OCI-LY7 (cell line): ENCODE data around the gene POU2AF3. TPM values are rescaled to one million over a fixed set of nuclear protein-coding genes. Genes with fewer than 3 reads are reported as not detected.
A peak's percentile ranks its signal among the peaks of the same experiment; 100 is the strongest.

Source experiments
- Bru-seq: library from RNA; stranded (reverse); fragments of 400-500 nt; gene quantifications from one replicate; lab custom pipeline; 2021; lab: Mats Ljungman, UMichigan
- BruChase-seq, 2 experiments: library from RNA; stranded (reverse); fragments of 400-500 nt; gene quantifications; one replicate each; lab custom pipeline; 2021; lab: Mats Ljungman, UMichigan
- BruUV-seq: library from RNA; stranded (reverse); fragments of 400-500 nt; replicated peaks from 2 replicates; lab custom pipeline; 2021; lab: Mats Ljungman, UMichigan
- CTCF ChIA-PET: fragments of 300-600 bp; sonication (Branson Sonifier 250); formaldehyde crosslinking; loops from one replicate; lab custom pipeline; 2022; ENCODE audit warnings: antibody characterized with exemption; ENCODE audit not compliant: unreplicated experiment; lab: Charles Lee
- POLR2A ChIA-PET: fragments of 300-600 bp; sonication (Branson Sonifier 250); formaldehyde crosslinking; loops from one replicate; lab custom pipeline; 2022; ENCODE audit warnings: antibody characterized with exemption; lab: Charles Lee
- DNase-seq: peaks from one replicate; pipeline ENCODE4 v3.0.0-alpha.2; 2015; ENCODE audit warnings: low spot score
- H2AFZ ChIP-seq: fragments of 200-600 bp; sonication (generic), shearing (Covaris generic); 2 replicates; pipeline ENCODE4 v1.6.1; 2014; ENCODE audit warnings: mild to moderate bottlenecking, antibody characterized with exemption, low read length, moderate library complexity
- H3K27ac ChIP-seq: fragments of 200-600 bp; sonication (generic); 2 replicates; pipeline ENCODE4 v1.5.1; 2014; ENCODE audit warnings: mixed run types, low read depth, mild to moderate bottlenecking, moderate library complexity, low read length, inconsistent platforms; ENCODE audit not compliant: poor library complexity, severe bottlenecking
- H3K36me3 ChIP-seq: fragments of 200-600 bp; sonication (generic); 2 replicates; pipeline ENCODE4 v1.6.1; 2014; ENCODE audit warnings: mild to moderate bottlenecking, antibody characterized with exemption, low read length, moderate library complexity, mixed read lengths; ENCODE audit not compliant: insufficient read depth
- H3K4me1 ChIP-seq: fragments of 200-600 bp; sonication (generic); 2 replicates; pipeline ENCODE4 v1.5.1; 2014; ENCODE audit warnings: mild to moderate bottlenecking, low read length; ENCODE audit not compliant: insufficient read depth, poor library complexity, severe bottlenecking
- H3K4me2 ChIP-seq: fragments of 200-600 bp; sonication (generic); 2 replicates; pipeline ENCODE4 v1.6.1; 2014; ENCODE audit warnings: mild to moderate bottlenecking, low read length
- H3K4me3 ChIP-seq: fragments of 200-600 bp; sonication (generic); 2 replicates; pipeline ENCODE4 v1.5.1; 2014; ENCODE audit warnings: mild to moderate bottlenecking, low read depth, low read length; ENCODE audit not compliant: poor library complexity, severe bottlenecking
- H3K79me2 ChIP-seq: fragments of 200-600 bp; sonication (generic); 2 replicates; pipeline ENCODE4 v1.6.1; 2016; ENCODE audit warnings: low read depth, mild to moderate bottlenecking, low read length, moderate library complexity, mixed read lengths; ENCODE audit not compliant: insufficient read depth
- H3K9me2 ChIP-seq: fragments of 200-600 bp; sonication (generic); 2 replicates; pipeline ENCODE4 v1.6.1; 2016; ENCODE audit warnings: mild to moderate bottlenecking, low read length, mixed read lengths; ENCODE audit not compliant: insufficient read depth
- H3K9me3 ChIP-seq: fragments of 200-600 bp; sonication (generic); 2 replicates; pipeline ENCODE4 v1.6.1; 2014; ENCODE audit warnings: mild to moderate bottlenecking, mixed run types, low read length, mixed read lengths
- H4K20me1 ChIP-seq: fragments of 200-600 bp; sonication (generic); 2 replicates; pipeline ENCODE4 v1.6.1; 2014; ENCODE audit warnings: mild to moderate bottlenecking, antibody characterized with exemption, low read length, moderate library complexity, mixed read lengths; ENCODE audit not compliant: insufficient read depth
- CTCF ChIP-seq: fragments of 200-600 bp; sonication (generic); conservative IDR thresholded peaks from 2 replicates; pipeline ENCODE4 v1.5.1; 2014; ENCODE audit warnings: mild to moderate bottlenecking, antibody characterized with exemption, low read length, moderate library complexity, mixed read lengths
- EZH2phosphoT487 ChIP-seq: fragments of 200-600 bp; sonication (generic); IDR thresholded peaks from 2 replicates; pipeline ENCODE4 v1.6.1; 2018; ENCODE audit warnings: low read depth, borderline replicate concordance, mild to moderate bottlenecking, mixed run types, antibody characterized with exemption, low read length, moderate library complexity, mixed read lengths
- intact Hi-C: fragments of 100-400 bp; cut with micrococcal nuclease; formaldehyde crosslinking; loops from one replicate; pipeline ENCODE4 v1.10.0; 2022; ENCODE audit not compliant: unreplicated experiment
- long read RNA-seq: library from polyadenylated mRNA; stranded (forward); transcript quantifications from one replicate; pipeline ENCODE4 v2.0.0, GENCODE V29; 2022
- total RNA-seq, 2 experiments: library from RNA; depleted of rRNA in 1 of 2; stranded (reverse); fragments of >200 nt in 1 of 2; shearing (Covaris generic) in 1 of 2; gene quantifications; 2 replicates each; pipeline ENCODE4 v1.2.3, GENCODE V29; 2014 to 2022

POU2AF3 gene
- not detected in 2 replicates for total RNA-seq (2014; rRNA removed; shearing (Covaris generic))
- not detected in 2 replicates for total RNA-seq (2022)
- not detected for Bru-seq, nascent RNA
- BruChase-seq, experiment 1, labeled RNA remaining after a 6-hour chase, result not detected
- not detected for BruChase-seq, experiment 2, labeled RNA remaining after a 2-hour chase
- long read RNA-seq, partial matches to known transcripts, result 0 of 1 reads
- long read RNA-seq, other reads (novel, unspliced or antisense), result 1 of 1 reads

- ChIA-PET POLR2A (interaction anchor here (0.6 kb wide), 1 partner anchor 103 kb away, joined by 3 read pairs; no protein-coding TSS in a partner anchor), CTCF (no interaction called here)
- H3K4me2 ChIP-seq, result 0 out of 2 replicates have a peak within 1 kb of the TSS, but pooled peaks have one; percentile 19
- H3K9me3 ChIP-seq, result no peaks in the 10 kb centered on the region
- no peaks in the 10 kb centered on the region for H3K9me2 ChIP-seq
- intact Hi-C loops, result no loop called here
- no peak for DNase-seq
- H3K4me3 ChIP-seq, result no peak within 1 kb of the TSS
- no peak within 1 kb of the TSS for H3K27ac ChIP-seq
- TF ChIP-seq CTCF (no peak), EZH2phosphoT487 (no peak)
- no TSS peak for BruUV-seq
- H3K79me2 ChIP-seq, result no peaks in the 10 kb centered on the region
- H3K36me3 ChIP-seq, result no peaks in the 10 kb centered on the region
- no peaks in the 10 kb centered on the region for H4K20me1 ChIP-seq
- no peak within 1 kb of the TSS for H2AFZ ChIP-seq
- H3K4me1 ChIP-seq, result peaks cover 15% of the 10 kb centered on the region
These were observed at the start of gene POU2AF3 for GRCh38 chr11:111298413-111299100. POU2AF3 (plus strand) TSS chr11:111298546; CDS start chr11:111298582, 36 bp downstream.

- Histone ChIP-seq H4K20me1 (no peaks in the 10 kb centered on the region), H2AFZ (peak overlapping the region; percentile 37; the same call in 1 of the 2 replicates), H3K9me2 (no peaks in the 10 kb centered on the region), H3K4me3 (no peak overlapping the region), H3K4me2 (no peak overlapping the region), H3K79me2 (no peaks in the 10 kb centered on the region), H3K27ac (no peak overlapping the region), H3K36me3 (no peaks in the 10 kb centered on the region), H3K9me3 (no peaks in the 10 kb centered on the region), H3K4me1 (peaks cover 33% of the 10 kb centered on the region)
- ChIA-PET POLR2A (no interaction called here), CTCF (no interaction called here)
- BruUV-seq, result no TSS peak
- DNase-seq, result no peak
- intact Hi-C loops, result no loop called here
- TF ChIP-seq CTCF (no peak), EZH2phosphoT487 (no peak)
These were observed 47.4 kb upstream of the POU2AF3 start for GRCh38 chr11:111250936-111251335.
